ENCODE data around the gene SLC7A6.
"Not testable (repeated sequence)": the region's sequence is repeated elsewhere in the genome, so short reads cannot be mapped to it uniquely, and the experiment has no call there.

Gene SLC7A6

DNA sequence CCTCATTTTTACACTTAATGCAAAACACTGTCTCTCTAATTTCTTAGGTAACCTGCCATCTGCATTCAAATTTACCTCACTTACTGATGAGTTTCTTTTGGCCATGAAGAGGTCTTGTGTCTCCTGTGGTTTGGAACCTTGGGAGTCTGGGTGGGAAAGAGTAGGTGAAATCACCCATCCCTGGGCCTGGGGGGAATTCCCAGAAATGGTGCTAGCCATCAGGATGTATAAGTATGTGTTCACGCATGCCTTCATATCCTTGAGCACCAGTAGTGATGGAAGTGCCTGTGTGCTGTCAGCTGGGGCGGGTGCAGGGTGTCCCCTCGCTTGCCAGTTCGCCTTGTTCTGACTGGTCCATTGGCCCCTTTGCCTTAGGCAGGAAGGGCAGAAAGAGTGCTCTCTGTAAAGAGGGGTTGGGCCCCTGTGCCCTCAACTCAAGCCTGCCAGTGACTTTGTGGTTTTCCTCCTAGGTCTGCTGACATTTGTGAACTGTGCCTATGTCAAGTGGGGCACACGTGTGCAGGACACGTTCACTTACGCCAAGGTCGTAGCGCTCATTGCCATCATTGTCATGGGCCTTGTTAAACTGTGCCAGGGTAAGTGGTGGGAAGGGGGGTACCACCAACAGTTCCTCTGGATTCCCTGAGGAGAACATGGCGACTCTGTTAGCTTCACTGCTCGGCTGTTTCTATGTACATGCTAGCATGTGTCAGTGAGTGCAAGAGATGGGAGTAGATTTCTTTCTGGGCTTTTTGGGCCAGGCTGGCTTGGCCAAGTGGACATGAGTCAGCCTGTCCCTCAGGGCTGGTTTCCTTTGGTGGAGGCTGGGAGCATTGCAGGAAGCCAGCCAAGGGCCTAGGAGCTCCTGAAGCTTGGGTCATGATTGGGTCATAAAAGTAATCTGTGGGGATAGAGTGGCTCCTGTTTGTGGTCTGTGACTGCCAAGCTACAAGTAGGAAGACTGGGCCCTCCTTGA is 23.2 kb downstream of the SLC7A6 start:
- ChIA-PET CTCF (interaction anchor here (0.8 to 15.4 kb wide), 10 partner anchors 8 to 79 kb away, joined by 3 to 268 read pairs (median 4); partner anchors contain the start of genes PRMT7, SLC7A6 and SLC7A6OS), POLR2A (no interaction called here)
- no peak for DNase-seq (ENCODE audit: extremely low spot score)
- no peak for TF ChIP-seq CTCF (IDR thresholded peaks at IDR 0.05; ENCODE audit: control extremely low read depth, extremely low read depth, low read depth, missing control alignments)

DNA sequence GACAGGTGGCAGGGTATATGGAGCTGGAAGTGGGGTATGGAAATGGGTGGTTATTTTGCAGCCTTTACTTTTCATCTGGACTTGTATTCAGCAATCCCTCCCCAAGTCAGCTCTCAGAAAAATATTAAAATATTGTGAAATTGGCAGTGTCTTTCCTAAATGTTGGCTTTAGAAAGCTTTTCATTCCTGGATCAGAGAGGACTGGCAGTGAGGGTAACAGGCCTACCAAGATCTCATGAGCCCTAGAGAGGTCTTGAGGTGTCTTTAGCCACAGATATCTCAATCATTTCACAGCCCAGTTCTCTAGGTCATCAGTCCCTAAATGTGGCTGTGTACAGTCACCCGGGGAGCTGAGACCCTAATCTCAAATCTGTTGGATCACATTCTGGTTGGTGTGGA is 23.9 kb downstream of the SLC7A6 start:
- POLR2A ChIA-PET, result no interaction called here
- CTCF ChIA-PET, result interaction anchor here (0.8 to 15.4 kb wide), 11 partner anchors 9 to 233 kb away, joined by 3 to 268 read pairs (median 4); partner anchors contain the start of genes PRMT7, SLC7A6 and SLC7A6OS
- no peak for TF ChIP-seq CTCF (IDR thresholded peaks at IDR 0.05; ENCODE audit: control extremely low read depth, extremely low read depth, low read depth, missing control alignments)
- no peak for DNase-seq (ENCODE audit: extremely low spot score)

- not testable (repeated sequence) for DNase-seq (ENCODE audit: extremely low spot score)
- CTCF ChIA-PET, result interaction anchor here (1.0 to 15.4 kb wide), 11 partner anchors 10 to 232 kb away, joined by 3 to 268 read pairs (median 5); partner anchors contain the start of genes PRMT7, SLC7A6 and SLC7A6OS
- POLR2A ChIA-PET, result interaction anchor here (0.7 to 1.3 kb wide), 2 partner anchors 25 to 141 kb away, joined by 4 to 6 read pairs; partner anchors contain the start of gene SLC7A6
Observed at GRCh38 chr16:68288796-68289195, 24.5 kb downstream of the SLC7A6 start.

DNA sequence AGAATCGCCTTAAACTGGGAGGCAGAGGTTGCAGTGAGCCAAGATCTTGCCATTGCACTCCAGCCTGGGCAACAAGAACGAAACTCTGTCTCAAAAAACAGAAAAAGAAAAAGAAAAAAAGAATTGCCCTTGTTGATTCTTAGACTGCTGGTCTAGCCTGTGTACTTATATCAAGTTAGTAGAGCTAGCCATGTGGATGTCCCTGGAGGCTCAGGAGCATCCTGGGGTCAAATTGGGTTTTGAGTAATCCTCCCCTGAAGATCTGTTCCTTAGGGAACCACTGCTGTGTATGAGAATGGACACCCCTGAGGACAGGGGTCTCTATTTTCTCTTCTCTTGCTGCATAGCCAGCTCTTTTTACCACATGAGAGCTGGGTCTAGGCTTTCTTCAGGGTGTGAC is 24.9 kb downstream of the SLC7A6 start:
- CTCF ChIA-PET, result interaction anchor here (0.7 to 15.4 kb wide), 10 partner anchors 10 to 232 kb away, joined by 3 to 268 read pairs (median 6); partner anchors contain the start of genes PRMT7, SLC7A6 and SLC7A6OS
- POLR2A ChIA-PET, result interaction anchor here (0.7 to 1.4 kb wide), 3 partner anchors 11 to 142 kb away, joined by 4 to 7 read pairs (median 6); partner anchors contain the start of gene SLC7A6
- no peak for TF ChIP-seq CTCF (IDR thresholded peaks at IDR 0.05; ENCODE audit: control extremely low read depth, extremely low read depth, low read depth, missing control alignments)
- DNase-seq (ENCODE audit: extremely low spot score), result no peak

- ChIA-PET POLR2A (interaction anchor here (0.5 to 1.4 kb wide), 3 partner anchors 8 to 26 kb away, joined by 3 to 7 read pairs (median 6); partner anchors contain the start of gene SLC7A6), CTCF (interaction anchor here (0.7 to 15.4 kb wide), 9 partner anchors 10 to 231 kb away, joined by 3 to 268 read pairs (median 6); partner anchors contain the start of genes PRMT7, SLC7A6 and SLC7A6OS)
- TF ChIP-seq CTCF (IDR thresholded peaks at IDR 0.05; ENCODE audit: control extremely low read depth, extremely low read depth, low read depth, missing control alignments), result no peak
- DNase-seq (ENCODE audit: extremely low spot score), result peak; percentile 85
Observed at GRCh38 chr16:68289621-68290329, 25.4 kb downstream of the SLC7A6 start.

GRCh38 chr16:68290450-68290849 is 26.1 kb downstream of the SLC7A6 start:
- CTCF ChIA-PET, result interaction anchor here (1.3 to 15.4 kb wide), 8 partner anchors 10 to 41 kb away, joined by 4 to 268 read pairs (median 8); partner anchors contain the start of genes PRMT7, SLC7A6 and SLC7A6OS
- TF ChIP-seq CTCF (IDR thresholded peaks at IDR 0.05; ENCODE audit: control extremely low read depth, extremely low read depth, low read depth, missing control alignments), result no peak
- no peak for DNase-seq (ENCODE audit: extremely low spot score)
- POLR2A ChIA-PET, result interaction anchor here (1.4 kb wide), 1 partner anchor 10 kb away, joined by 7 read pairs; no protein-coding TSS in a partner anchor

All from GM10248 (cell line).